Renal cortex interstitium (tissue), 11 donors: ENCODE results near the gene OSBPL3. TPM values are rescaled to one million over a fixed set of nuclear protein-coding genes. Genes with fewer than 3 reads are reported as not detected.

Experiments
- DNase-seq, 11 donors: peaks; one replicate each; pipeline ENCODE4 v3.0.0-alpha.2; 2013; ENCODE audit warnings: low read depth in 9 of 11, low spot score in 4 of 11; ENCODE audit errors: extremely low read depth in 1 of 11
- polyA plus RNA-seq, 3 donors: library from polyadenylated mRNA; unstranded; fragments of 120-200 nt; gene quantifications; one replicate each; pipeline ENCODE4 v1.2.1, GENCODE V29; 2013; ENCODE audit not compliant: insufficient read length in 3 of 3

OSBPL3 gene
- polyA plus RNA-seq, 3 donors, result 14.3 to 30.2 (median 19.8) TPM

DNA sequence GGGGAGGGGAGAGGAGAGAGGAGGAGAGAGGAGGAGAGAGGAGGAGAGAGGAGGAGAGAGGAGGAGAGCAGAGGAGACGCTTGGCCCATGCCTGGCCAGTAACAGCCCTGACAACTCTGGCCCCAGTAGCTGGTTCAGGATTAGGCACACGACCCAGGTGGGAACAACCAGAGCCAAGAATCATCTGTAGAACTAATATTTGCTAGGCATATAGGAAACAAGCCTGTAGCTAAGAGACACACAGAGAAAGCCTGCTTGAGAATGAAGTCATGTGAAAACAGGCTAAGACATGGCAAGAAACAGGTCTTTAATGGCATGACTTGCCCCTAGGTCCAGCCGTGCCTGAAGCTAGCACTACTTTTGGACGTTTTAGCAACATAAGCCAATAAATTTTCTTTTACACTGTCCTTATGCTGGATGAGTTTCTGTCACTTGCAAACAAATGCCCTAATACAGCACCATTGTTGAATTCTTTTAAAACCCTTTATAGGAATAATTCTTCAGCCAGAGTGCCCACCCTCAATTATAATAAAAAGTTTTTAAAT is 17.5 kb downstream of the OSBPL3 start:
- DNase-seq, result no peak

DNA sequence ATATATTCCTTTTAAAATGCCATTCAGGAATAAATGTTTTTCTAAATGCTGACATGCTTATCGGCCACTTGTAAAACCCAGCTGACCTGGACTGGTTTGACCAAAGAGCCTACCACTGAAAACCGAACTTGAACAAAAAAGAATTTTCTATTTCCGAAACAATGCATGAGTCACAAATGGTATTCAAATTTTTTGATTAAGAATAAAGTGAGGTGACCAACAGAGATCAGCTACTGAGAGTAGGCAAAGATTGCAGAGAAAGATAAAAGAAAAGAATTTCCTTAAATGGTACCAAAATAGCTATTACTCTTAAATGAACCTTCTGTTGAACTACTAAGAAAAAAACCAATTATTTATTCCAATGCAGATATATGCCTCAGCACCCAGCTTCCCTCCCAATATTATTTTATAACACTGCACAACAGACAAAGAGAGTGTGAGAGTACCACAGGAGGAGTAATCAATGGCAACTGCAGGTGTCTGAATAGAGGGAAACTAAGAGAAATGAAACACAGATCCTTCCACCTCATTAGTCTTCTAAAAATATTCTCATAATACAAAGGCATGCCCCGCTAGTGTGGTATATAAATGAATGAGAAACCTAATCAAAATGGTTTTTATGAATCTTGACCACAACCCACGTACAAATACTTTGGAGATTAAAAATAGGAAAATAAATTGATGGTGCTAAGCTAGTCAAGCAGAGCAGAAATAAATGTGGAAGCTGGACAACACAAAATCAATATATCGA is 20.1 kb downstream of the OSBPL3 start:
- no peak for DNase-seq

DNA sequence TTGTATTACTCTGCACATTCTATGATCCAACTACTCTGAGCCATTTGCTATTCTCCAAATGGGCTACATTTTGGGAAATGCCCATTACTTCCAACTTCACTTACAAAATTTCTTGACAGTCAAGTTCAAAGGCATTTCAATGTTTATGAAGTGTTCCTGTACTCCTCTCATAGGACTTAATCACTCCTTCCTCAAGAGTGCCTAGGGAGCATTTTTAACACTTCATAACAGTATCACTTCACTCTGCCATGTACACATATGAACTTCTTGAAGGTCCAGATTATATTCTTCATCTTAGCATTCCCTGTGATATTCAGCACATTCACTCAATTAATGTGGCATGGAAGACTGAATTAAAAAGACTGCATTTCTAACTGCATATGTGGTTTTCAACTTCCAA is 21.6 kb downstream of the OSBPL3 start:
- no peak for DNase-seq

DNA sequence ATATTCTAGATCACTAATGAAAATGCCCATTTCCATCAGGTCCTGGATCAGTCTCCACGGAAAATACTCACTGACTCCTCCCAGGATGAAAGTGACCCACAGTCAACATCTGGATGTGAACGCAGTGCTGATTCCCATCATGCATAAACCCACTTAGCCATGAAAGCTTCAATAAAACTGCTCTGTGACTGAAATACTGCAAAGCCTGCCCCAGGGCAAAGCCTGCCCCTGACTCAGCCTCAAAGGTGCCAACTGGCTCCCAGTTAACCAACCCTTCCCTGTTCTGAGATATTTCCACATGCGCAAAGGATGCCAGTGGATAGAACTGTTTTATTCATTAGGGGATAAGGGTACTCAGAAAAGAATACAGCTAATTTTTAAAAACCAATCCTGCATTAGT is 24.0 kb downstream of the OSBPL3 start:
- no peak for DNase-seq

DNA sequence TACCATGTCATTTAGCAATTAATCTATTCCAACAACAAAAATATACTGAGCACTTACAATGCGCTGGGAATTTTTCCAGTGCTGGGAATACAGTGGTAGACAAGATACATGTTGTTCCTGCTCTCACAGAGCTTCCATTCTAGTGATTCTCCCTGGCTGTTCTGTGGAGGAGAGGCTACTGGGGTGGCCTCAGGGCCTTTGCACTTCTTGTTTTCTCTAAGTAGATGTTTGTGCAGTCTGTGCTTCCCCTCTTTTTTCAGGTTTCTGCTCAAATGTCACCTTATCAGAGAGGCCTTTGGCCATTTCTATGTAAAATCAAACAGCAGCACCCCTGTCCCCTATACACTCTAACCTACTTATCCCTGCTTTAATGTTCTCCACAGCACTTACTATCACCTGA is 24.7 kb downstream of the OSBPL3 start:
- no peak for DNase-seq

DNA sequence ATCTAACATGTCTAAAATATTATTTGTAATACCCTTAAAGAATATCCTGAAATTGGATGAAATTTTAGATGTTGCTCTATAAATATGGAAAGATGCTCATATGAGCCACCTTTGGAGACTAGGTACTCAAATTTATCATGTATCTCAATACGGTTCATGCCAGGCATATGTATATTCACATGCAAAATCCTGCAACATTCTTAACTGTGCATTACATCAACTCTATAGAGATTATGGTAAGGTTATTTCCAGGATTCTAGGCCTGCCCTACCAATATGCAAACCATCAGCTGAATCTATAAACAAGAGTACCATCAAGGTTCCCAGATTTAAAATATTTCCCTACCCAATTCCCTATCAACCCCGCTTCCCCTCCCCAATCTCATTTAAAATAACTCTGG is 27.5 kb downstream of the OSBPL3 start:
- DNase-seq, result no peak

DNA sequence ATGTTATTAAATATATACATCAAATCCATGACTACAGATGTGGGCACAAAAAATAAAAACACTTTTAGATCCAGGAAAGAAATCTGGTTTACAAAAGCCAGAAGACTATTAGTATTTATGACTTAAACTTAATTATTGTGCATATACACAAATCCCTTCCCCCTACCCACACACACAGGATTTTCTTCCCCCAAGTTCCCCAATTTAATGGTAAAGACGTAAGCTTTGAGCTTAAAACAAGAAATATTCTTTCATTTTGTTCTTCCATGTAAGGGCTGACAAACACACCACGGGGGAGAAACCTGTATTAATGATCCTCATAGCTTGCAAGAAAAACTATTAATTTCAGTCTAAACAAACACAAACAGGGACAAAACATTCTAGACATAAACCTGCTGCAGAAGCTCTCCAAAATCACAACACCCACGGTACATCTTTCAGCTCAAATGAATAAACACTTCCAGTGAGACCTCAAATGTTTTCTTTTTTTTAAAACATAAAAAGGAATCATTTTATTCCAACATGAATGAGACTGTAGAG is 28.5 kb downstream of the OSBPL3 start:
- DNase-seq, result no peak

DNA sequence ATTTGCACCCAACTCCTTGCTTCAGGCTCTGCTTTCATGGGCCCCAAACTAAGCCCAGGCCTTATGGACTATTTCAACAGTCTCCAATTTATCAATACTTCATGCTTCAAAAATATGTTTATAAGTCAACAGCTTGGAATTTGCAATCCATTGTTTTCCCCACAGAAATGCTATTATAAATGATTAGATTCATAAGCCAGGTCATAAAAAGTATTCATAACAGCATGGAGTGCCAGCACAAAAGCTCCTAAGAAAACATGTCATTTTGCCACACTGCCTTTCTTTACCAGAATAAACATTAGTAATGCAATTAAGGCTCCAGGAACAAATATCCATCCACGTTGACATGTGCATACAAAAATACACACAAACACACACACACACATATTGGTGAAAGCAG is 30.1 kb downstream of the OSBPL3 start:
- DNase-seq, result no peak

DNA sequence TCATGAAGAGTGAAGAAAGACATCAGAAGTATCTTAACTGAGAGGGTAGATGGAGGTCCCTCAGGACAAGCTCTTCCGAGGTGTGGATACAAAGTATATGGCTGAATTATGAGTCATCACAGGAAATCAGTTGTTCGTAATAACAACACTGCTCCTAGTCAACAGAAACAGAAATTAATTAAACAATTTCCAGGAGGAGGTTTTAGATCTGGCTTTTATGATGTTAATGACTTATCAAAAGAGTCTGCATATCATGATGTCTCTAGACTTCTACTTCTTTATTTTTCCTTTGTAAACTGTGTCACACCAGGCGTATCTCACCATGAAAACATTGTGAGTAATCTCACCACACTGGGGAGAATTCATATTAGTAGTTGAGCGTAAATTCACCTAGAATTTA is 31.2 kb downstream of the OSBPL3 start:
- no peak for DNase-seq

DNA sequence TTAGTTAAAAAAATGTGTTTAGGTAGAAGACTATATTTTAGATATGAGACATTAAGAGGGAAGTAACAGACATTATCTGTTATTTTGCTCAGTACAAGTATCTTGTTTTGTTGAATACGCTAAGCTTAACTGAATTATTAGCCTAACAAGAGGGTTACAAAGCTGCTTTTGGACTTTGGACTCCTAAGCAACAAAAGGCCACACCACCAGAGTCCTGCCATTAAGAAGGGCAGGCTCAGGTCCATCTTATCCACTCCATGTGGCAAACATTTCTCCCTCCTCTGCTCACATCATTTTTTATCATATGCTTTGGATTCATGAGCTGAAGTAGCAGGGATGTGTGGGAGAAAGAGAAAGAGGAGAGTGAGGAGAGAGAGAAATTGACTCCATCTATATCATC is 33.5 kb downstream of the OSBPL3 start:
- no peak for DNase-seq

DNA sequence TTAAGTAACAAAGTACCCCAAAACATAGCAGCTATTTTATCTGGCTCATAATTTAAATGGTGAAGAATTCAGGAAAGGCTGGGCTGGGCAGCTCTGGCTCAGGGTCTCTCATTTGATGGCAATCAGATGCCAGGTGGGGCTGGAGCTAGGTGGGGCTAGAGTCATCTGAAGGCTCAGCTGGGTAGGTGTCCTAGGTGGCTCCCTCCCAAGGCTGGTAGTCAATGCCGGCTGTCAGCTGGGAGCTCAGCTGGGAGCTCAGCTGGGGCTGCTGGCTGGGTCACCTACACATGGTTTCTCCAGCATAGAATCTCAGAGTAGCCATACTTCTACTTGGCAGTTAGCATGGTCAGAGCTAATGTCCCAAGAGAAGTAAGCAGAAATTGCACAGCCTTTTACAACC is 34.1 kb downstream of the OSBPL3 start:
- no peak for DNase-seq

DNA sequence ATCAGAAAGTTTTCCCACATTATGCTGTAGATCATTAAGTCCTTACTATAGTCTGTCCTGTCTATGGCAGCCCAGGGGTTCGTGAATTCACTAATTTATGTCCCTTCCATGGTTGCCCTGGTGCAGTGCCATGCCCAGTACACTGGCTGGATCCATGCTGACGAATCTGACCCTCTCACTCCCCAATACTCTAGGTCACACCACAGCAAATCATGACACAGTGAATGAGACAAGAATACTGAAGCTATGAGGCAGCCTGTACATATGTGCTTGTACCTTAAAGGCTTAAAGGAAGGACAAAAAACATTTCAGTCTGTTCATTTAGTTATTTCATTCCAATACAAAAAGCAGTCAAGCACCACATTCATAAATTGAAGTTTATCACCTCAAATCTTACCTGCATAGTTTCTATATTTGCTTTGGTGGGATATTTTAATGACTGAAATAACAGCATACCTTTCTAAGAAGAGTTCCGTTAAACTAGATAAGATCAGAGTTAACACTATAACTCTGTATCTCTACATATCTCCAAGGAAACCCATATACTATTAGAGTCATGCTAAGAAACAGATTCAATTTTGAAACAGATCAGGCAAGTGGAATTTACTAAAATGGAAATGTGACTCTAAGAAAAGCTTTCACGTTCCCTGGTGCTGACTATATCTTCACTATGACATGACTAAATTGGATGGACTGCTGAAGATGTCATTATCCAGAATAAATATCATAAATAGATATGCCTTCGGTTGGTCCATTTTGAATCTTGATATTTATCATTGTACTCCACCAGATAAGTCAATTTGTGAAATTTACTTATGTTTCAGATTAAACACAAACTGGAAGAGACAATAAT is 36.7 kb downstream of the OSBPL3 start:
- DNase-seq, result no peak

DNA sequence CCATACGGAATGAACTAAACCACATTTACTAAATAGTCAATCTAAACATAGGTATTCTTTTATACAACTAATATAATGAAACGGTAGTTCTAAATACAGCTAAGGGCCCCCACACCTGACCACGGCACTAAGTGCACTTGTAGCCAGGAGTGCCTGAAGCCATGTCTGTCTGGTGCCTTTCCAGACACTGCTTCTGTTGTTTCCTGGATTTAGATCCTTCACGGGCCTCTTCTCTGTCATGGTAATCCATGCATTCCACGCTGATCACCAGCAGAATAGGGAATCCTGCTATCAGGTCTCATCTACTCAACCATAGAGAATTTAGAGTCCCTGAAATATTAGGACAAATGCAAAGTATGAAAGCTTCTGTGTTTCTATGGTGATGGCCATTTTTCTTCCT is 37.8 kb downstream of the OSBPL3 start:
- DNase-seq, result no peak

DNA sequence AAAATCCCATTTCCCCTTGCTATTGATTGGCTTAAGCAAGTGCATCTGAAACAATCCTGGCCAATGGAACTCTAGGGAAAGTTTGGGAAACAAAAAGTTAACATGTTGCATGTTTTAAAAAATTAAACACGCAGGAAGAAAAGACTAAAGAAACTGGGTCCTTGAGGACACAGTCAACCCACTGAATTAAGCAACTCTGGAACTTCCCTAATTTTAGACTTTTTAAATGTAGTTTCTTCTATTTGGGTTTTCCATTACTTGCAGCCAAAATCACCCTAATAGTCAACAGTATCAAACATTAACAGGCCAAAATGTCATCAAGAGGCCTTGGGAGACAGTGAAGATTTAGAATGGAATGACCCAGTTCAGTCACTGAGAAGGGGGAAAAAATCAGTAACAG is 40.6 kb downstream of the OSBPL3 start:
- no peak for DNase-seq

DNA sequence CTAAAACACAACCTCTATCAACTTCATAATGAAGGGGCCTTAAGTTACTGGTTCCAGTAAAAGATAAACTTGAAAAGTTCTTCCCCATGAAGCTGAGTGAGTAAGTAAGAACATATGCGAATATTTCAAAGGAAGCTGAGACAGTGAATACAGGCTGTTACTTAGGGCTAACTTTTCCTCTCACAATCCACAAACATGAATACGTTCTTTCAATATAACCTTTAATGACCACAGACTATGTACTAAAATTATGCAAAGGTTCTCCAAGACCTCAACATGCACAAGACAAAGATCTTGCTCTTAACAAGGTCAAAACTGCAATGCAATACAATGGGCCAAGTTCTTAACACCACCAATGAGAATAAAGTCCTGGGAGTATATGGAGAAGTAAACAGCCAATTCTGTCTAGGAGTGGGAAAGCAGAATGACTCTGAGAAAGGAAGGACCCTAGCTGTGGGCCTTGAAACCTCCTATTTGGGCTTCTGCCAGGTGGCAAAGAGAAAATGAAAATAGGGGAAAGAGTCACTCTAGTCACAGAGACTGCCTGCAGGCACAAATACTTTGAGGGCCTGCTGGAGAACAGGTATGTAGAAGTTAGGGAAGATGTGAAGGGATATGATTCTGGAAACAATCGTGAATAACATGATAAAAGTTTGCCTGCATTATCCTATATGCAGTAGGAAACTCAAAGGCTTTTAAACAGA is 43.7 kb downstream of the OSBPL3 start:
- peak in 1 of 11 donors; percentile 5 for DNase-seq

DNA sequence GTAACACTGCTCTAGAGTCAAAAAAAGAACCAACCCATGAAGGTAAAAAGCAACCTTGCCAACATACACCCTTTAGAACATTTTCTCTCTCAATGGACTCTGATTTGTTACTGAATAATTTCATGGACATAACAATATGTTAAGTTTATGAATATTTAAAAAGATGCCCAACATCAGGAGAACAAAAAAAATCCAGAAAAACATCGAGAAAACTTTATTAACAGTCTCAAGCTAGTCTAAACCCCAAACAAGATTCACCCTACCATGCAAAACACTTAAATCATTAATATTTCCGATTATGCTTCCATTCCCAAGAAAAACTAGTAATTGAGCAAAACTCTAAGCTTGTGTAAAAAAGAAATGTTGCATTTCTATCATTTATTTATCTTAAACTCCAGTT is 46.7 kb downstream of the OSBPL3 start:
- no peak for DNase-seq

DNA sequence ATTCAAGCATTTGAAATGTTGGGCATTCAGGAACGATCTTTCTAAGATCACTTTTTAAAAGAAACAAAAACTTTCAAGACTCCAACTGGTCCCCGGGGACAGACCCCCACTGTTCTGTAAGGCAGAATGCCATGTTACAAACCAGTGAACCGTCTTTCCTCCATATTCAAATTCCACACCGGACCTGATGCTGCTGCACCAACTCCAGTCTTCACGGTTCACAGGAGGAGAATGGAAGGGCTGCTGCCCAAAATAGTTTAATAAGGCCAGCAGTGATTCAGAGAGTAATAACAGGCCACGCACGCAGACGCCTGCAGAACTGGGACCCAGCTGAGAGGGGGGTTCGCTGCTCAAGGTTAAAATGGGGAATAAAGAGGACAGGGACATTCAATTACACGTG is 47.2 kb downstream of the OSBPL3 start:
- DNase-seq, result peak in 2 of 11 donors; percentile 4 to 15

DNA sequence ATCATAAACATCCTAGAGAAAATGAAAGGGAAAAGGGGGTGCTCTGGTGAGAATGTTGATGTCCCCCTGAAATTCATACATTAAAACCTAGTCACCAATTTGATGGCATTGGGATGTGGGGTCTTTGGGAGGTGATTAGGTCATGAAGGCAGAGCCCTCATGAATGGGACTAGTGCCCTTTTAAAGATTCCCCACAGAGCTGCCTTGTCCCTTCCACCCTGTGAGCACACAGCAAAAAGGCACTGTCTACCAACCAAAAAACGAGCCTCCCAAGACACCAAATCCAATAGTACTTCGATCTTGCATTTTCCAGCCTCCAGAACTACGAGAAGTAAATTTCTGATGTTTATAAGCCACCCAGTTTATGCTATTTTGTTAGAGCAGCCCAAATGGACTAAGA is 47.6 kb downstream of the OSBPL3 start:
- DNase-seq, result no peak

DNA sequence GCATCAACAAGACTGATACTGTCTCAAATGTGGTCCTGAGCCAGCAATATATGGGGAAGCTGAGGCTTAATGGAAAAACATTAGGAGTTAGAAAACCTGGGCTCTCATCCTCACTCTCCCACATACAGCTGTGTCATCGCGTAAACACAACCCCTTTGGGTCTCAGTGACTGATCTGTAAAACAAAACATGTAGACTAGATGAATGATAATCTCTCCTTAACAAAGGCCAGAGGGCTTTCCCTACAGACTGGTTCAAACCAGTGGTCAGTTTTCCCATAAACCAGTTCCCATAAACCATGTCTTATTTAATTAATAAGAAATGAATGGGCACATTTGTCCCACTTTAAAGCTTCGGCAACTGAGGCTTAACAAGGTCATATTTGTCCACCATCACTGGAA is 48.1 kb downstream of the OSBPL3 start:
- no peak for DNase-seq
